Uterus (tissue), 4 donors: ENCODE measurements around the gene RPS3. TPM values are rescaled to one million over a fixed set of nuclear protein-coding genes. Genes with fewer than 3 reads are reported as not detected.
"Not testable (repeated sequence)": the region's sequence is repeated elsewhere in the genome, so short reads cannot be mapped to it uniquely, and the experiment has no call there.

Experiments
- DNase-seq, 2 donors: peaks; one replicate each; pipeline ENCODE4 v3.0.0-alpha.2; 2019 to 2020
- H3K27ac ChIP-seq, 2 donors: fragments of 200-600 bp; sonication (generic); 1 replicate in 1 of 2; 2 replicates in 1 of 2; pipeline ENCODE4 v1.5.1; 2016 to 2018
- H3K27me3 ChIP-seq, 2 donors: fragments of 200-600 bp; sonication (generic); one replicate each; pipeline ENCODE4 v1.5.1; 2018 to 2019; ENCODE audit warnings: control low read depth in 1 of 2
- H3K36me3 ChIP-seq, 2 donors: fragments of 200-600 bp; sonication (generic); one replicate each; pipeline ENCODE4 v1.5.1; 2019; ENCODE audit warnings: control low read depth in 1 of 2
- H3K4me1 ChIP-seq, 2 donors: fragments of 200-600 bp; sonication (generic); one replicate each; pipeline ENCODE4 v1.5.1; 2018 to 2019; ENCODE audit warnings: control low read depth in 1 of 2
- H3K4me3 ChIP-seq, 2 donors: fragments of 200-600 bp; sonication (generic); 1 replicate in 1 of 2; 2 replicates in 1 of 2; pipeline ENCODE4 v1.5.1; 2018 to 2019; ENCODE audit warnings: mild to moderate bottlenecking in 1 of 2
- H3K9me3 ChIP-seq, 2 donors: fragments of 200-600 bp; sonication (generic); one replicate each; pipeline ENCODE4 v1.5.1; 2019; ENCODE audit warnings: control low read depth in 1 of 2
- POLR2A ChIP-seq, 2 donors: fragments of 450-650 bp; IDR thresholded peaks; one replicate each; pipeline ENCODE4 v1.6.1; 2016; ENCODE audit warnings: antibody characterized with exemption in 2 of 2, mild to moderate bottlenecking in 1 of 2, moderate library complexity in 1 of 2
- intact Hi-C: fragments of 100-400 bp; cut with DNase I; formaldehyde crosslinking; loops from one replicate; pipeline ENCODE4 v1.15.1; 2023; ENCODE audit warnings: low total_unique reads
- total RNA-seq, 4 donors: library from RNA; depleted of rRNA in 3 of 4; stranded (reverse); fragments of >200 nt in 3 of 4; gene quantifications; one replicate each; pipeline versions ENCODE4 v1.1.0 to v1.2.4, GENCODE V29; 2014 to 2023
- TF ChIP-seq, protein P1 (sequence below), 4 experiments: fragments of 200-600 bp in 2 of 4; fragments of 450-650 bp in 2 of 4; sonication (generic) in 2 of 4; IDR thresholded peaks; one replicate each; pipeline ENCODE4 v1.5.1; 2016 to 2019; ENCODE audit warnings: antibody characterized with exemption in 4 of 4, mild to moderate bottlenecking in 2 of 4, moderate library complexity in 1 of 4
- donor health status: DM: yes; HTN: yes; CAD: no.

Gene RPS3
- total RNA-seq, 4 donors from 2014 or later: 1,322 to 4,168 (median 2,484) TPM

DNA sequence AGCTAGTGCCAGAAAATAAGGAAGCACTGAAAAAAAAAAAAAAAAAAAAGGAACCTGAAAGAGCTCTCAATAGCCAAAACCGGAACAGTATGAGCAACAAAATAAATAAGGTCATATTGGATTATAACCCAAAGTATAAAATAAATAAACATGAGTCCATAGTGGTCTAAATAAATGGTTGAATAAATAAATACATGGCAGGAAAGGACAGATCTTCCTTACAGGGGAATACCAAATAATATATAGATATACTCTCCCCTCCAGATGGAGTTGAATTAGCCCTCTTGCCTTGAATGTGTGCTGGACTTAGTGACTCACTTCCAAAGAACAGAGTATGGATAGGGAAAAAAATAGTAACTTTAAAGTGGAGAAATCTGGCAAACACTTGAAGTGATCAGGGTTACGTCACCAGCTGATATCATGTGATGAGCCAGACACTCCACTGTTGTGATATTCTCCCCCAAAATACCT lies 33.6 kb upstream of the RPS3 start:
- no peak overlapping the region for H3K27ac ChIP-seq

DNA sequence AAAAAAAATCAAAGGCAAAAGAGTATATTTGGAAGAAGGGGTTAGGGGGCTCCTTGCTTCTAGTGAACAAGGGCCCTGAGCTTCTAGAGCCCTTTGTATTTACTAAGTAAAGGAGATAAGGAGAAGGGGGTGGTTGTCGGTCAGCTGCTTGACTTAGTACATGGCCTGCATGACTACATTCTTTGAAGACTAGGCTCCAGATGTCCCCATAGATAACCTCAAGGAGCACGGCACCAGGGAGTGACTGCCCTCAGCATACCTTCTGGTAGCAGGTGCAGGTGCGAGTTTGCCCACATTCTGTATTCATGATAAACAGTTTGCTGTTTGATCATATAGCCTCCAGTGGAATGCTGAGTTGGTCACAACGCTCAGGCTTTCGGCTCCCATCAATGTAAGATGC lies 32.5 kb upstream of the RPS3 start:
- intact Hi-C loops, H3K27ac ChIP-seq, H3K4me3 ChIP-seq, DNase-seq, H3K4me1 ChIP-seq, H3K27me3 ChIP-seq, H3K36me3 ChIP-seq, H3K9me3 ChIP-seq: not testable (repeated sequence)

More for the DNA sequence above, 33.6 kb upstream of the RPS3 start:
- Histone ChIP-seq H3K9me3 (no peaks in the 10 kb centered on the region), H3K36me3 (no peaks in the 10 kb centered on the region), H3K4me3 (no peak overlapping the region), H3K4me1 (no peaks in the 10 kb centered on the region), H3K27me3 (no peaks in the 10 kb centered on the region)
- intact Hi-C loops: no loop called here
- no peak for TF ChIP-seq POLR2A (IDR thresholded peaks at IDR 0.05)
- TF ChIP-seq, protein P1, sequence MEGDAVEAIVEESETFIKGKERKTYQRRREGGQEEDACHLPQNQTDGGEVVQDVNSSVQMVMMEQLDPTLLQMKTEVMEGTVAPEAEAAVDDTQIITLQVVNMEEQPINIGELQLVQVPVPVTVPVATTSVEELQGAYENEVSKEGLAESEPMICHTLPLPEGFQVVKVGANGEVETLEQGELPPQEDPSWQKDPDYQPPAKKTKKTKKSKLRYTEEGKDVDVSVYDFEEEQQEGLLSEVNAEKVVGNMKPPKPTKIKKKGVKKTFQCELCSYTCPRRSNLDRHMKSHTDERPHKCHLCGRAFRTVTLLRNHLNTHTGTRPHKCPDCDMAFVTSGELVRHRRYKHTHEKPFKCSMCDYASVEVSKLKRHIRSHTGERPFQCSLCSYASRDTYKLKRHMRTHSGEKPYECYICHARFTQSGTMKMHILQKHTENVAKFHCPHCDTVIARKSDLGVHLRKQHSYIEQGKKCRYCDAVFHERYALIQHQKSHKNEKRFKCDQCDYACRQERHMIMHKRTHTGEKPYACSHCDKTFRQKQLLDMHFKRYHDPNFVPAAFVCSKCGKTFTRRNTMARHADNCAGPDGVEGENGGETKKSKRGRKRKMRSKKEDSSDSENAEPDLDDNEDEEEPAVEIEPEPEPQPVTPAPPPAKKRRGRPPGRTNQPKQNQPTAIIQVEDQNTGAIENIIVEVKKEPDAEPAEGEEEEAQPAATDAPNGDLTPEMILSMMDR (IDR thresholded peaks at IDR 0.05): no peak
- no peak for DNase-seq

DNA sequence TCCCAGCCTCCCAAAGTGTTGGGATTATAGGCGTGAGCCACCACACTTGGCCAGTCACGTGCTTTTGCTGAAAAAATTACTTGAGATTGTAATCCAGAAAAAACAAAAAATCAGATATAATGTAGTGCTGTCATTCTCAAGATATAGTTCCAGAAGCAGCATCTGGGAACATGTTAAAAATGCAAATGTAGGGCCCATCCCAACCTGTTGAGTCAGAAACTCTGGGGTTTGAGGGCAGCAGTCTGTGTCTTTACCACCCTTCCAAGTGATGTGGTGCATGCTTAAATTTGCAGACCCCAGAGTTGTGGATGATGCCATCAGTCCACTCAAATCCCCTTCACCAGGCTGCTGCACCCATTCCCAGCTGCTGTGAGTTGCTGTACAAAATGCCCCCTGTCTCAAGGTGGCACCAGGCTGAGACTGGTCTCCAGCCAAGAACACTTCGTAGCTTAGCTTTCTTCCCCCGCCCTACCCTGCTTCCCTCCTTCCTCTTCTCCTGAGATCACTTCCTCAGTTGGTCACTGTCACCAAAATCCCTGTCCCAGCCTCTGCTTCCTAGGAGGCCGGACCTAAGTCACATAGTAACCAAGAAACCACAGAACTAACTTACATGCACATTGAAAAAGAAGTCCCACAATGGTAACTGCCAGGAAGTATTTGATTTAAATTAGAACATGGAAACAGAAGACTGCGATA lies 29.6 kb upstream of the RPS3 start:
- H3K27ac ChIP-seq: no peak overlapping the region
- intact Hi-C loops: no loop called here
- DNase-seq: no peak

DNA sequence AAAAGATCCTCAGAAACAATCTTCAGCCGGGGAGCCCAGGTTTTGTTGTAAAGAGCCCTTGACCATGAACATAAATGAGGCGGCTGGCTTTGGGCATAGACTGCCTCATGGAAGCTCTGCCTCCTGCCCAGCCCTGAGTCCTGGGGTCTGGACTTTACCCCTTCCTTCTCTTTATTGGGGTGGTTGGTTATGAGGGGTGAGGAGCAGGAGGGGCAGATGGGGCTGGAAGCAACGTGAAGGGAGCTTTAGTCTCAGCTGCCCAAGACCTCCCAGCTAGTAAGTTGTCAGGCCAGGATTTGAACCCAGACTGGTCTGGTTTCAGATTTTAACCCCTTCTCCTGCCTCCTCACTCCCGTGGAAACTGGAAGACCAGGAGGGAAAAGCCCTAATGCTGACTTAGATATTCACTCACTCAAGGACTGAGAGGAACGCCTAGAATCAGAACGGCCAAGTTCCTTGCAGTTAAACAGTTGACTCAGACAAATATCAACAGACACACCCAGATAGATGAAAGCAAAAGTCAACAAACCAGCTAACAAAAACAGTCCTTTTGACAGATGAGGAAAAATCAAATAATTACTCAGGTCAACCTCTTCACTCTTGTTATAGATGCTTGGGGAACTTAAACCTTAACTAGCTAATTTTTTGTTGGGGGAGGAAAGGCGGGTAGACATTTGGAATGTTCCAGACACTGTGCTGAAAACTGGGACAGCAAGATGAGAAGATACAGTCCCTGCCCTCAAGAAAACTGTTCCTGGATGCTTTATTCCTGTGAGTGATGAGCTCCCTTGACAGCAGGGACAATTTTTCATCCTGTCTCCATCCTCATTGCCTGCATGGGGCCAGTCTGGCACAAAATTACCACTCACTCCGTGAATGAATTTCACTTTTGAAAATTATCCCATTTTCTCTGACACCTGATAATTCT lies 27.1 kb upstream of the RPS3 start:
- Histone ChIP-seq H3K4me3 (no peak overlapping the region), H3K36me3 (no peaks in the 10 kb centered on the region), H3K27ac (no peak overlapping the region), H3K4me1 (no peaks in the 10 kb centered on the region), H3K9me3 (no peaks in the 10 kb centered on the region), H3K27me3 (no peaks in the 10 kb centered on the region)
- no peak for TF ChIP-seq POLR2A (IDR thresholded peaks at IDR 0.05)
- TF ChIP-seq, protein P1 (IDR thresholded peaks at IDR 0.05): no peak
- intact Hi-C loops: no loop called here
- no peak for DNase-seq

More for the DNA sequence above, 29.6 kb upstream of the RPS3 start:
- H3K9me3 ChIP-seq: no peaks in the 10 kb centered on the region
- H3K4me3 ChIP-seq: no peak overlapping the region
- H3K27me3 ChIP-seq: no peaks in the 10 kb centered on the region
- TF ChIP-seq POLR2A (IDR thresholded peaks at IDR 0.05): no peak
- TF ChIP-seq, protein P1 (IDR thresholded peaks at IDR 0.05): no peak
- no peaks in the 10 kb centered on the region for H3K4me1 ChIP-seq
- no peaks in the 10 kb centered on the region for H3K36me3 ChIP-seq

GRCh38 chr11:75373201-75373600 lies 26.1 kb upstream of the RPS3 start:
- no peaks in the 10 kb centered on the region for H3K4me1 ChIP-seq
- H3K4me3 ChIP-seq: no peak overlapping the region
- TF ChIP-seq, protein P1 (IDR thresholded peaks at IDR 0.05): no peak
- TF ChIP-seq POLR2A (IDR thresholded peaks at IDR 0.05): no peak
- intact Hi-C loops: no loop called here
- DNase-seq: no peak
- no peak overlapping the region for H3K27ac ChIP-seq
- no peaks in the 10 kb centered on the region for H3K27me3 ChIP-seq
- no peaks in the 10 kb centered on the region for H3K9me3 ChIP-seq
- H3K36me3 ChIP-seq: no peaks in the 10 kb centered on the region
